ENCODE measurements around the gene PDE6G.
A peak's percentile ranks its signal among the peaks of the same experiment; 100 is the strongest.
"Not testable (repeated sequence)": the region's sequence is repeated elsewhere in the genome, so short reads cannot be mapped to it uniquely, and the experiment has no call there.

The PDE6G gene

DNA sequence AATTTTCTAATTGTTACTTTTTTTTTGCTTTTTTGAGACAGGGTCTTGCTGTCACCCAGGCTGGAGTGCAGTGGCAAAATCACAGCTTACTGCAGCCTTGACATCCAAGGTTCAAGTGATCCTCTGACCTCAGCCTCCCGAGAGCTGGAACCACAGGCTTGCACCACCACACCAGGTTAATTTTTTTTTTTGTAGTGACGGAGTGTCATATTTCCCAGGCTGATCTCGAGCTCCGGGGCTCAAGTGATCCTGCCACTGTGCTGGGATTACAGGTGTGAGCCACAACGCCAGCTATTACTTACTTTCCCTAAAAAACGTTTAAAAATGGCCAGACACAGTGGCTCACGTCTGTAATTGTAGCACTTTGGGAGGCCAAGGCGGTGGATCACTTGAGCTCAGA, 26.1 kb downstream of the PDE6G start:
- DNase-seq = no peak

DNA sequence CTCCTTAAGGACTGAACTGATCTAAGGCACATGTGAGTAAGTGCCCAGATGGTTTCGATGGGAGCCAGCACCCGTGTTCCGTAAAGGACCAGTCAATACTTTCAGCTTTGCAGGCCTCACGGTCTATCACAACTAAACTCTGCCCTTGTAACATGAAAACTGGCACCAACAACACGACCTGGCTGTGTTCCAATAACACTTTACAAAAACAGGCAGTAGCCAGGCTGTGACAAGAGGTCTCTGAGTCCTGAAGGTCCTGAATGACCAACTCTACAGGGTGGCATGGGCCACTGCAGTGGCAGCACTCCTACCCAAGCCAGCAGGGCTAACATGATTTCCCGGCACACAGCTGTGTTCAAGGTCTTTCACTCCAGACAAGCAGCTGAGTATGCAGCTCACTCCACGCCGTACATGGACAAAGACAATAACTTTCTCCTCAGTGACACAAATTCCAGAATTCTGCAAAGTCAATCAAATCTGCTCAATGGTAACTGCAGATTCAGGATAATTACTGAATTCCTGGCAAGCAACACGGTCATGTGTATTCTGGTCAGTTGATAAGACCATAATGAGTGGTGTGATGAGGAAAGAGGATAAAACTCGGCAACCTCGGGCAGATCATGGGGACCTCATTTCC, 34.7 kb downstream of the PDE6G start:
- no peak for DNase-seq

DNA sequence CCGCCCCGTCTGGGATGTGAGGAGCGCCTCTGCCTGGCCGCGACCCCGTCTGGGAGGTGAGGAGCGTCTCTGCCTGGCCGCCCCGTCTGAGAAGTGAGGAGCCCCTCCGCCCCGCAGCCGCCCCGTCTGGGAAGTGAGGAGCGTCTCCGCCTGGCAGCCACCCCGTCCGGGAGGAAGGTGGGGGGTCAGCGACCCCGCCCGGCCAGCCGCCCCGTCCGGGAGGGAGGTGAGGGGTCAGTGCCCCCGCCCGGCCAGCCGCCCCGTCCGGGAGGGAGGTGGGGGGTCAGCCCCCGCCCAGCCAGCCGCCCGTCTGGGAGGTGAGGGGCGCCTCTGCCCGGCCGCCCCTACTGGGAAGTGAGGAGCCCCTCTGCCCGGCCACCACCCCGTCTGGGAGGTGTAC, 38.0 kb downstream of the PDE6G start:
- DNase-seq = not testable (repeated sequence)

DNA sequence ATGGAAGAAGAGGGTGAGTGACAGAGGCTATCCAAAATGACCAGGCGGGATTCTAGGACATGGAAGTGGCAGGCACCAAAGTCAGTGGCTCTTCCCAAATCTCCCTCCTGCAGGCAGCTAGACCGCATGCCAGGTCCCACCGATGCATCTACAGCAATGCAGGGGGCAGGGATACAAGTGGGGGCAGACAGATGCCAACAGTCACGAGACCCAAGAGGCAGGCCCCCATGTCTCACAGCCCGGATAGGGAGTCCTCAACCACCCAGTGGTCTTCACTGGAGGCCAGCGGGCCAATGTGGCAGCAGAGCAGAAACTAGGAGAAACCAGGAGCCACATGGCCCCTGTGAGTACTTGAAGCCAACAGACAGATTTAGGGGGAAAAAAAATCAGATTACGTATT, 39.5 kb downstream of the PDE6G start:
- no peak for DNase-seq

DNA sequence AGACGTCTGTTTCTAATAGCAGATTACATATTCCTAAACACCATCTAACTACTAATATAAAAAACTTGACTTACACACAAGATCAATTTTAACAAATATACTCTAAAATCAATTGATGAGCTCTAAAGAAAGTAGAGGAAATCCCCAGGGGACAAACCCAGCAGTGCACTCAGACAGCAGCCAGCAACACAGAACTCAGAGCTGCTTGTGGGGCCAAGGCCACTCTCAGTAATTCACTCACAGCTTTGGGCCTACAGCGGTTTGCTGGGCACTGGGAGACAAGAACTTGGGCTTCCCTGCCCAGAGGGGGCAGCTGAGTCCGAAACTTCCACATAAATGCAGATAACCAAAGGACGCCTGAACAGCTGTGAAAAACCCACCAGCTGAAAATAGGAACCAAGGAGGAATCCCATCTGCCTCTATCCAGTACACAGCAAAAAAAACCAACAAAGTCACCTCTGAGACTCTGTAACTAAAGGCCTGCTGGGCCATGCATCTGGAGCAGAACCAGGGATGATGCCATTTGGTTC, 40.9 kb downstream of the PDE6G start:
- no peak for DNase-seq

DNA sequence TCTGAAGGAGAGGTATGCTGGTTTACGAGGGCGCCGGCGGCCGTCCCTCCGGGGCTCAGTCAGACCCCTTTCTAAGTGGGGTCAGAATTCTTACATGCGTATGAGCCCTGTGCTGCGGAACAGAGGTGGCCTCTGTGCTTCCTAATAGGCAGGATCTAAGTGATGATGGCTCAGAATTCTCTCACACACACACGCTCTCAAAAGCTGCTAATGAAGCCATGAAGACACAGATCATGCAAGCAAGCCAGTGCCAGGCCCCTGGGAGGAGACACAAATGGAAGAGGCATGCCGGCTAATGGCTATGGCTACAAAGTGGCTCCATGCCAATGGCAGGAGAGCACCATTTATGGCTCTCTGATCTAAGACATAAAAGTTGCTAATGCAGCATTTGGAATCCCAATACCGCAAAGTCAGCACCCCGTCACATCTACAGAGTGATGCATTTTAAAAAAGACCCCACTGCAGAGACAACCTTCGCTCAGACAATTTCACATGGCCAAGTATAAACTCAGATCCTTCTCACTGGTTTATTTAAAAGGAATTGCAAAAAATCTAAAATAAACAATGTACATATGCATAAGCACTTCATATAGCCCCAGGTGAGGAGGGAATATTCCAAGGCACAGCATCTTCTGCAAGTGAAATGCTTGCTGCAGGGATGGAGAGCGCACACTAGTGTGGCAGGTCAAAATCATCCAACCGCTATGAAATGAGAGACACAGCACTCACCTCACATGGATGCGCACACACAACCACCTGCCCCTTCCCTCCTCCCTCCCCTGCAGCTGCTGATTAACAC, 44.0 kb downstream of the PDE6G start:
- DNase-seq = no peak

DNA sequence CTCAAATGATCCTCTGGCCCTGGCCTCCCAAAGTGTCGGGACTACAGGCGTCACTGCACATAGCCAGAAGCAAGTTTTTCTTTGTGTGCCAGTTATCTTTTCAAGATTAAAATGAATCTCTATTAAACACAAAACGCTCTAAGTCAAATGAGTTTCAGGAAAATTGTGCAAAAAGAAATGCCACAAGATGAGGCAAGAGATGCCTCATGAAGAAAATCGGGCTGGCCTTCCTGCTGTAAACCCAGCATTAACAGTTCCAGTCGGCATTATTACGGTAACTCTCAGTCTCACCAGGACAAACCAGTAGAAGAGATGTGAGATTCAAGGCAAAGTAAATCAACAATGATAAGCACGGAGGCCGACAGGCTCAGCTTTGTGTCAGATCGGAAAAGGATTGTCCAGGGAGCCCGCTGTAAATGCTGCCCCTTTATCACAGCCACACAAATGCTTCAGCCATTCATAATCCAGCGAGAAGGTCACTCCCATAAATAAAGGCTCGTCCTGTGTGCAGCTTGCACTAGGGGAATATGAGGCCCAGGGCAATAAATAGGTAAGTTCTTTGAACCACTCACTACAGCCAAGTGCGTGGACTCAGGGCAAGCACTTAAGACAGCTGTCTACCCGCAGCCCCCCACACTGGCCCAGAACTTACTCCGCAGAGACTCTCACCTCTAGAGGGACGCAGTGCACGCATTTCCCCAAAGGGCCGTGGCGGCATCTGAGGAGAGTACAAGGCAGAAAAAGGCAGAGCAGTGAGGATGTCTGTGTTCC, 46.6 kb downstream of the PDE6G start:
- DNase-seq = no peak

DNA sequence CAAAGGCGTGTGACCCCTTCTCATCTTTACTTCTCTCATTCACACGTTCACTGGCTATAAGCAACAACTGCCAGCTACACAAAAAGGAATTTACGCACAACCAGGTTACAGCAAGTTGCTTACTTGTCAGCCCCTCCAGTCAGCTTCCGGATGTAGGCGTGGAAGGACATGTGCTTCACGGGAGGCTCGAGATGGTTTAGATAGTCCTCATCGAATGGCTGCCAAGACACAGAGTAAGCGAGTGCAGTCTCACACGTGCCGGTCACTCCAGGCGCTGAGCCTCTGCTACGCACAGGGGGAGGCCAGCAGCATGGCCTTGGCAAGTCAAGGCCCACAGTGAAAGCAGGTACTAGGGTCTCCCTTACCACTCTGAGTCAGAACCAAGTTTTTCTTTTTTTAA, 47.7 kb downstream of the PDE6G start:
- no peak for DNase-seq

DNA sequence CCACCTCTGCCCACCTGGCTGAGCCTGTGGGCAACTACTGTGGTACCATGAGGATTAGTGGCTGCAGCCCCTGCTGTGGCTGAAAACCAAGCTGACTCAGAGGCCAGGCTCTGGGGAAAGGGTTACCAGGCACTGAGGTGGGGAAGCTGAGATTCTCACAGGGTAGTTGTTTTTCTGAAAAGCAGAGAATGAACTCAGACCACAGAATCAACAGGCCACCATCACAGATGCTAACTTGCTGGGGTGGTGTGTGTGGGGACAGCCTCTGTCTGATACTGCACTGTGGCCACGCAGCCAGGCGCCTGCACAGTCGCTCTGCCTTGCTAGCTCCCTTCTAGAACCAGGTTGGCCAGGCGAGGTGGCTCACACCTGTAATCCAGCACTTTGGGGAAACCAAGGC, 48.3 kb downstream of the PDE6G start:
- DNase-seq = no peak

DNA sequence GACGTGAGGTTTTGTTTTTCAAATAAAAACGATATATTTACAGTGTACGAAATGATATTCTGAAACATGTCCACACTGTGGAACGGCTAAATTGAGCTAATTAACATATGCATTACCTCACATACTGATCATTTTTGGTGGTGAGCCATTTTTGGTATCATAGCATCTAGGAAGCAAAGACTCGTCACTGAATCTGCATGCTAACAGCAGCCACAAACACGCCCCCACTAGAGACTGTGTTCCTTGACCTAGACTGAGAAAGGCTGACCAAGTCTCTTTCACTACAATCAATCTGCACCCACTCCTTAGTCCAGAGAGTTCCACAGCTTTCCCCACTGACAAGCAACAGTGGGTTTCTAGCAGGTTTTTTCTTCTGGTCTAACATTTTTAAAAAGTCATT, 48.9 kb downstream of the PDE6G start:
- peak; percentile 44 for DNase-seq

DNA sequence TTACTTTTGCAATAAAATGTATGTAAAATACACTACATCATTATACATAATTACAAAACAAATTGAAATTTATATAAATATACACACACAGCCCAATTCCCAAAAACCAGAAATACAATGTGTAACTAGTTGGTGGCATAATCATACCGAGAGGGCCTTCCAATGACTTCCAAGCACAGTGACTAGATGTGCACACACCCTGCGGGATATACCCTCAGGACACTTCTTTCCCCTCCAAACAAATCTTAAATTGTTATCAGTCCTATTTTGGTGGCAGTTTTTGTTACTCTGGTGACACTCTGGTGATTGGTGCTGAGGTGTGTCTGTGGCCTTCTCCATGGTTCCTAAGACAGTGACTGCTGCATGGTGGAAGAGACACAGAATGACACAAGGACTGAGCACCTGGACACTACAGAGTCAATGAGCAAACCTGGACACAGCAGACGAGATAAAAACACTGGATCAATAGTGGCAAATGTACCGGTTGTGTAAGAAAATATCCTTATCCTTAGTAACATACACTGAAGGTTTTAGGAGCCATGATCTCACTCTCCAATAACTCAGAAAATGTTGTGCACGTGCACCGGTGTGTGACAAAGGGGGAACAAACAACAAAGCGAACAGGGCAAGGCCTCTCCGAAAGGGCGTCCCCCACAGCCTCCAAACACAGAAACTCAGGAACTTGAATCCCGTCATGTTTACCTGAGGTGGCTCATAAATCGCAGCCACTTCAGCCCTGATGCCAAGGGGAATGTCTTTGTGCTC, 52.3 kb downstream of the PDE6G start:
- DNase-seq = no peak

DNA sequence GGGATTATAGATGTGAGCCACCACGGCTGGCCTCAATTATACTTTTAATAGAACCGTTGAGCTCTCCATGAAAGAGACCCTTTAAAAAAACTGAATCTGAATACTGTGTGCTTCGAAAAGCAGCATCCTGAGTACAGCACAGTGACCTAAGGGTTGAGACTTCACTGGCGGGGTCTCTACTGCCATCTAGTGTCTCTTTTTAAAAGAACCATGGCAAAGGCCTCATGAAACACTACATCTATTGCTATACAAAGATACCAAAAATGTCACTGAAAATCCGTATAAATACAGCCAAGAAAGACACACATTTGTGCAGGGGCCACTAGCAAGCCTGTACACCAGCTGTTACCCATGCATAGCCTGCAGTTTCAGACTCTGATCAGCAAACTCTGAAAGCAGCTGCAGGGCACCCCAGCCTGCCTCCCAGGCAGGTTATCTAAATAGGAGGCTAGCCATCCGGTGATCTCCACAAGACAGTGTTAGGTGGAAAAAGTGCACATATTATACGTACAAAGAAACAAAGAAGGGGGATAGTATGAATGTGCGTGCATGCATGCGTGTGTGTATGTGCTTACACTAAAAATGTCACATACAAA, 54.7 kb downstream of the PDE6G start:
- peak; percentile 79 for DNase-seq

Data from EL (cell line).